H9 (cell line): Measurements from ENCODE around the gene UBXN11. TPM values are rescaled to one million over a fixed set of nuclear protein-coding genes. Genes with fewer than 3 reads are reported as not detected.
A peak's percentile ranks its signal among the peaks of the same experiment; 100 is the strongest.

Source experiments
- DNase-seq: peaks from one replicate; pipeline ENCODE4 v3.0.0-alpha.2; 2017
- H2AFZ ChIP-seq: one replicate; pipeline ENCODE4 v1.6.1; 2013; ENCODE audit warnings: mild to moderate bottlenecking, low read length, control low read depth, moderate library complexity
- H2AK5ac ChIP-seq: 2 replicates; pipeline ENCODE4 v1.6.1; 2013; ENCODE audit warnings: low read length, control low read depth, mixed read lengths; ENCODE audit not compliant: insufficient read length
- H2BK120ac ChIP-seq: one replicate; pipeline ENCODE4 v1.6.1; 2013; ENCODE audit warnings: low read depth, mild to moderate bottlenecking, low read length, control low read depth, inconsistent platforms; ENCODE audit not compliant: poor library complexity, severe bottlenecking
- H2BK12ac ChIP-seq: 2 replicates; pipeline ENCODE4 v1.6.1; 2013; ENCODE audit warnings: low read length, control low read depth, mixed read lengths, low read depth; ENCODE audit not compliant: insufficient read length
- H2BK15ac ChIP-seq: 2 replicates; pipeline ENCODE4 v1.6.1; 2013; ENCODE audit warnings: low read depth, low read length, control low read depth
- H2BK20ac ChIP-seq: one replicate; pipeline ENCODE4 v1.6.1; 2013; ENCODE audit warnings: low read depth, mild to moderate bottlenecking, low read length, control low read depth, inconsistent platforms; ENCODE audit not compliant: poor library complexity, severe bottlenecking
- H2BK5ac ChIP-seq: 2 replicates; pipeline ENCODE4 v1.6.1; 2013; ENCODE audit warnings: low read length, control low read depth, mixed read lengths; ENCODE audit not compliant: insufficient read length
- H3K14ac ChIP-seq: 2 replicates; pipeline ENCODE4 v1.6.1; 2013; ENCODE audit warnings: low read length, control low read depth; ENCODE audit not compliant: insufficient read depth
- H3K18ac ChIP-seq: 2 replicates; pipeline ENCODE4 v1.6.1; 2013; ENCODE audit warnings: low read depth, mild to moderate bottlenecking, mixed read lengths, low read length, control low read depth; ENCODE audit not compliant: insufficient read length
- H3K23ac ChIP-seq: 2 replicates; pipeline ENCODE4 v1.6.1; 2013; ENCODE audit warnings: low read length, control low read depth, mixed read lengths, low read depth; ENCODE audit not compliant: insufficient read length
- H3K23me2 ChIP-seq: 2 replicates; pipeline ENCODE4 v1.6.1; 2013; ENCODE audit warnings: low read depth, mild to moderate bottlenecking, mixed read lengths, low read length, control low read depth; ENCODE audit not compliant: insufficient read length, poor library complexity, severe bottlenecking
- H3K27ac ChIP-seq: 2 replicates; pipeline ENCODE4 v1.5.1; 2013; ENCODE audit warnings: low read length, control low read depth, mixed read lengths, low read depth; ENCODE audit not compliant: insufficient read length
- H3K27me3 ChIP-seq: 2 replicates; pipeline ENCODE4 v1.6.1; 2013; ENCODE audit warnings: low read length, control low read depth, inconsistent platforms; ENCODE audit not compliant: insufficient read depth
- H3K4ac ChIP-seq: 2 replicates; pipeline ENCODE4 v1.6.1; 2013; ENCODE audit warnings: low read depth, mild to moderate bottlenecking, control low read depth, inconsistent platforms, low read length, moderate library complexity
- H3K4me1 ChIP-seq: 2 replicates; pipeline ENCODE4 v1.6.1; 2013; ENCODE audit warnings: low read length, control low read depth, inconsistent platforms; ENCODE audit not compliant: insufficient read depth
- H3K4me2 ChIP-seq: 2 replicates; pipeline ENCODE4 v1.6.1; 2013; ENCODE audit warnings: low read length, control low read depth, mixed read lengths; ENCODE audit not compliant: insufficient read length, insufficient read depth
- H3K56ac ChIP-seq: 2 replicates; pipeline ENCODE4 v1.6.1; 2013; ENCODE audit warnings: low read depth, mild to moderate bottlenecking, mixed read lengths, low read length, control low read depth; ENCODE audit not compliant: insufficient read length
- H3K79me1 ChIP-seq: 2 replicates; pipeline ENCODE4 v1.6.1; 2013; ENCODE audit warnings: low read depth, mild to moderate bottlenecking, moderate library complexity, low read length, control low read depth, inconsistent platforms; ENCODE audit not compliant: insufficient read depth, poor library complexity, severe bottlenecking
- H3K79me2 ChIP-seq: 2 replicates; pipeline ENCODE4 v1.6.1; 2013; ENCODE audit warnings: low read length, control low read depth, inconsistent platforms; ENCODE audit not compliant: insufficient read depth
- H3K9ac ChIP-seq: 2 replicates; pipeline ENCODE4 v1.6.1; 2013; ENCODE audit warnings: low read length, control low read depth, mixed read lengths; ENCODE audit not compliant: insufficient read length; ENCODE audit errors: extremely low read depth
- H3K9me3 ChIP-seq: one replicate; pipeline ENCODE4 v1.6.1; 2013; ENCODE audit warnings: low read depth, low read length, inconsistent platforms; ENCODE audit not compliant: control insufficient read depth
- H3T11ph ChIP-seq: one replicate; pipeline ENCODE4 v1.6.1; 2013; ENCODE audit warnings: mild to moderate bottlenecking, low read length, control low read depth, inconsistent platforms
- H4K20me1 ChIP-seq: one replicate; pipeline ENCODE4 v1.6.1; 2013; ENCODE audit not compliant: control insufficient read depth, insufficient read length, insufficient read depth
- H4K5ac ChIP-seq: 2 replicates; pipeline ENCODE4 v1.6.1; 2013; ENCODE audit warnings: low read depth, mild to moderate bottlenecking, mixed read lengths, low read length, control low read depth; ENCODE audit not compliant: insufficient read length
- H4K8ac ChIP-seq: replicated peaks from 2 replicates; pipeline ENCODE4 v1.6.1; 2013; ENCODE audit warnings: low read length, control low read depth, mixed read lengths, low read depth; ENCODE audit not compliant: insufficient read length
- H4K91ac ChIP-seq: 2 replicates; pipeline ENCODE4 v1.6.1; 2013; ENCODE audit warnings: low read depth, mild to moderate bottlenecking, moderate library complexity, mixed read lengths, low read length, control low read depth; ENCODE audit not compliant: insufficient read length
- H3K27ac Mint-ChIP-seq, 3 experiments: 2 replicates in 2 of 3; 3 replicates in 1 of 3; pipeline ENCODE4 v1.8.0; 2020 to 2021; ENCODE audit warnings: mixed read lengths in 3 of 3, mild to moderate bottlenecking in 1 of 3, moderate library complexity in 1 of 3
- H3K27me3 Mint-ChIP-seq: 2 replicates; pipeline ENCODE4 v1.8.0; 2021; ENCODE audit warnings: low read depth, mild to moderate bottlenecking, moderate library complexity, mixed read lengths
- H3K36me3 Mint-ChIP-seq, 3 experiments: 2 replicates in 2 of 3; 3 replicates in 1 of 3; pipeline ENCODE4 v1.8.0; 2020 to 2021; ENCODE audit warnings: low read depth in 3 of 3, mixed read lengths in 3 of 3; ENCODE audit not compliant: insufficient read depth in 1 of 3
- H3K4me1 Mint-ChIP-seq, 2 experiments: 2 replicates each; pipeline ENCODE4 v1.8.0; 2020; ENCODE audit warnings: mixed read lengths in 2 of 2
- H3K4me3 Mint-ChIP-seq, 2 experiments: 2 replicates in 1 of 2; 3 replicates in 1 of 2; pipeline ENCODE4 v1.8.0; 2020 to 2021; ENCODE audit warnings: mild to moderate bottlenecking in 2 of 2, mixed read lengths in 2 of 2, moderate library complexity in 1 of 2
- H3K9me3 Mint-ChIP-seq, 2 experiments: 2 replicates in 1 of 2; 3 replicates in 1 of 2; pipeline ENCODE4 v1.8.0; 2020; ENCODE audit warnings: mild to moderate bottlenecking in 2 of 2, mixed read lengths in 2 of 2, moderate library complexity in 1 of 2
- CTCF ChIP-seq: fragments of 200-600 bp; sonication (generic); conservative IDR thresholded peaks from 3 replicates; pipeline ENCODE4 v1.8.0; 2021; ENCODE audit warnings: antibody characterized with exemption, mild to moderate bottlenecking
- WGBS: extraction: QIAGEN DNeasy Blood & Tissue Kit; methylation state at CpG from one replicate; pipeline ENCODE4 v1.1.7; 2013; ENCODE audit warnings: missing lambda C conversion rate, low lambda C conversion rate, mixed read lengths; ENCODE audit not compliant: insufficient read length; ENCODE audit errors: extremely low coverage; 5-methylcytosine and 5-hydroxymethylcytosine counted together
- total RNA-seq: library from RNA; stranded (reverse); gene quantifications from 2 replicates; pipeline ENCODE4 v1.2.1, GENCODE V29; 2021

UBXN11 gene
- total RNA-seq, 1 experiment from 2014 or later: 13.7 TPM

- Histone ChIP-seq H2AFZ (no peak overlapping the region), H3K4me2 (no peak overlapping the region), H2BK12ac (no peak overlapping the region), H3K23ac (no peak overlapping the region), H3K27ac (no peak overlapping the region), H3K56ac (no peak overlapping the region), H3K23me2 (no peaks in the 10 kb centered on the region), H2AK5ac (no peak overlapping the region), H3K4me1 (no peaks in the 10 kb centered on the region), H4K8ac (no peak overlapping the region), H4K5ac (no peak overlapping the region), H3K9me3 (no peaks in the 10 kb centered on the region), H4K20me1 (no peaks in the 10 kb centered on the region), H3K27me3 (no peaks in the 10 kb centered on the region), H2BK20ac (no peak overlapping the region), H4K91ac (no peak overlapping the region), H3K79me2 (no peaks in the 10 kb centered on the region), H3K9ac (no peak overlapping the region), H2BK15ac (no peak overlapping the region), H3K4ac (no peak overlapping the region), H2BK5ac (no peak overlapping the region), H3K14ac (no peak overlapping the region), H3K18ac (no peak overlapping the region), H3T11ph (no peak overlapping the region), H3K79me1 (no peaks in the 10 kb centered on the region), H2BK120ac (no peak overlapping the region)
- no CpG with 5 or more reads among the region's 12 CpGs for WGBS
- DNase-seq: no peak
- Mint-ChIP-seq H3K9me3 (no peaks in the 10 kb centered on the region), H3K27me3 (0 out of 2 replicates have a peak, but pooled peaks cover 2% of the 10 kb centered on the region), H3K4me3 (no peak overlapping the region), H3K4me1 (0 out of 4 replicates have a peak, but pooled peaks cover 3 to 4% of the 10 kb centered on the region in 2 experiments), H3K27ac (0 out of 7 replicates have a peak overlapping the region, but pooled peaks of 1 of the 3 experiments have one; percentile 70), H3K36me3 (peaks cover 0 to 2% (median 0%) of the 10 kb centered on the region in 3 experiments; a peak in 1 of 7 replicates)
- no peak for TF ChIP-seq CTCF
Measured at GRCh38 chr1:26297057-26297790, 9.2 kb downstream of the UBXN11 start.
